Measurements from ENCODE around the gene GIPC3.
A peak's percentile ranks its signal among the peaks of the same experiment; 100 is the strongest.
"Not testable (repeated sequence)": the region's sequence is repeated elsewhere in the genome, so short reads cannot be mapped to it uniquely, and the experiment has no call there.

The GIPC3 gene

GRCh38 chr19:3550947-3551791, 34.1 kb upstream of the GIPC3 start:
- no peak for DNase-seq (ENCODE audit: low spot score)

GRCh38 chr19:3551792-3552095, 33.5 kb upstream of the GIPC3 start:
- no peak for DNase-seq (ENCODE audit: low spot score)

- no peak for DNase-seq (ENCODE audit: low spot score)
Observed at GRCh38 chr19:3554254-3555083, 30.8 kb upstream of the GIPC3 start.

- DNase-seq (ENCODE audit: low spot score): no peak
Observed at GRCh38 chr19:3555653-3556422, 29.4 kb upstream of the GIPC3 start.

GRCh38 chr19:3556423-3556977, 28.8 kb upstream of the GIPC3 start:
- no peak for DNase-seq (ENCODE audit: low spot score)

GRCh38 chr19:3556978-3557460, 28.3 kb upstream of the GIPC3 start:
- DNase-seq (ENCODE audit: low spot score): peak; percentile 79

- DNase-seq (ENCODE audit: low spot score): peak; percentile 100
Observed at GRCh38 chr19:3557461-3558248, 27.6 kb upstream of the GIPC3 start, which contains the start of gene MFSD12. Gene MFSD12 (minus strand): TSS chr19:3557586. CDS start chr19:3557403, 183 bp downstream.

GRCh38 chr19:3563709-3564524, 21.4 kb upstream of the GIPC3 start:
- DNase-seq (ENCODE audit: low spot score): no peak

- DNase-seq (ENCODE audit: low spot score): no peak
Observed at GRCh38 chr19:3565139-3565538, 20.1 kb upstream of the GIPC3 start.

GRCh38 chr19:3570042-3570441, 15.2 kb upstream of the GIPC3 start:
- not testable (repeated sequence) for DNase-seq (ENCODE audit: low spot score)

- no peak for DNase-seq (ENCODE audit: low spot score)
Observed at GRCh38 chr19:3570606-3571011, 14.7 kb upstream of the GIPC3 start.

GRCh38 chr19:3572132-3572854, 13.0 kb upstream of the GIPC3 start:
- peak; percentile 99 for DNase-seq (ENCODE audit: low spot score)

GRCh38 chr19:3572855-3573161, 12.5 kb upstream of the GIPC3 start, which contains the start of gene HMG20B:
Gene HMG20B (plus strand): TSS chr19:3572944. CDS start chr19:3573310, 366 bp downstream.
- no peak for DNase-seq (ENCODE audit: low spot score)

GRCh38 chr19:3573162-3573857, 12.0 kb upstream of the GIPC3 start:
- peak; percentile 39 for DNase-seq (ENCODE audit: low spot score)

- DNase-seq (ENCODE audit: low spot score): peak; percentile 93
Observed at GRCh38 chr19:3573858-3574637, 11.2 kb upstream of the GIPC3 start.

GRCh38 chr19:3575260-3575741, 10.0 kb upstream of the GIPC3 start:
- DNase-seq (ENCODE audit: low spot score): no peak

GRCh38 chr19:3575949-3576673, 9.2 kb upstream of the GIPC3 start:
- DNase-seq (ENCODE audit: low spot score): no peak

Measured in GM03348 (cell line).